HepG2 (cell line): ENCODE results near the gene OAS3.

Experiments used
- BRCA1 ChIP-seq: sonication (generic); formaldehyde crosslinking; IDR thresholded peaks from 2 replicates; pipeline ENCODE4 v1.4.0; 2020; ENCODE audit warnings: missing genetic modification reagents
- ESRRA ChIP-seq: sonication (generic); formaldehyde crosslinking; IDR thresholded peaks from 2 replicates; pipeline ENCODE4 v1.5.1; 2020; ENCODE audit warnings: mild to moderate bottlenecking, low read depth, missing genetic modification reagents
- GATAD2A ChIP-seq: IDR thresholded peaks from 2 replicates; pipeline ENCODE4 v1.6.1; 2016
- PAWR ChIP-seq: sonication (generic); formaldehyde crosslinking; IDR thresholded peaks from 2 replicates; pipeline ENCODE4 v1.4.0; 2020; ENCODE audit warnings: missing genetic modification reagents, mild to moderate bottlenecking, borderline replicate concordance
- RBAK ChIP-seq: sonication (generic); formaldehyde crosslinking; IDR thresholded peaks from 2 replicates; pipeline ENCODE4 v1.5.1; 2020; ENCODE audit warnings: mild to moderate bottlenecking, missing genetic modification reagents
- RXRA ChIP-seq: sonication (generic); formaldehyde crosslinking; IDR thresholded peaks from 2 replicates; pipeline ENCODE4 v1.5.1; 2020; ENCODE audit warnings: missing genetic modification reagents
- SP1 ChIP-seq, 2 experiments: fragments of 450-650 bp in 1 of 2; sonication (generic) in 1 of 2; formaldehyde crosslinking in 1 of 2; IDR thresholded peaks; 2 replicates each; pipeline versions ENCODE4 v1.4.0 to v1.6.1; 2016 to 2020; ENCODE audit warnings: missing genetic modification reagents in 1 of 2
- SP2 ChIP-seq: sonication (generic); formaldehyde crosslinking; IDR thresholded peaks from 2 replicates; pipeline ENCODE4 v1.5.1; 2020; ENCODE audit warnings: mild to moderate bottlenecking, missing genetic modification reagents
- ZKSCAN8 ChIP-seq: IDR thresholded peaks from 2 replicates; pipeline ENCODE4 v1.6.1; 2016; ENCODE audit warnings: borderline replicate concordance, missing genetic modification reagents, missing compliant biosample characterization
- ZNF337 ChIP-seq: sonication (generic); formaldehyde crosslinking; IDR thresholded peaks from 2 replicates; pipeline ENCODE4 v1.5.1; 2020; ENCODE audit warnings: missing genetic modification reagents, low read depth, mild to moderate bottlenecking, borderline replicate concordance
- ZNF713 ChIP-seq: sonication (generic); formaldehyde crosslinking; IDR thresholded peaks from 2 replicates; pipeline ENCODE4 v1.4.0; 2020; ENCODE audit warnings: mild to moderate bottlenecking, missing genetic modification reagents
- TF ChIP-seq, protein P1 (sequence below): sonication (generic); formaldehyde crosslinking; IDR thresholded peaks from 2 replicates; pipeline ENCODE4 v1.5.0; 2020; ENCODE audit warnings: mild to moderate bottlenecking, missing genetic modification reagents, moderate library complexity
- TF ChIP-seq, protein P2 (sequence below), 2 experiments: fragments of 450-650 bp in 1 of 2; sonication (generic) in 1 of 2; formaldehyde crosslinking in 1 of 2; IDR thresholded peaks; 2 replicates each; pipeline versions ENCODE4 v1.6.1 to v1.8.0; 2016 to 2022; ENCODE audit warnings: antibody characterized with exemption in 1 of 2, mild to moderate bottlenecking in 1 of 2, missing genetic modification reagents in 1 of 2
- TF ChIP-seq, protein P3 (sequence below): sonication (generic); formaldehyde crosslinking; IDR thresholded peaks from 2 replicates; pipeline ENCODE4 v1.4.0; 2020; ENCODE audit warnings: missing genetic modification reagents

DNA sequence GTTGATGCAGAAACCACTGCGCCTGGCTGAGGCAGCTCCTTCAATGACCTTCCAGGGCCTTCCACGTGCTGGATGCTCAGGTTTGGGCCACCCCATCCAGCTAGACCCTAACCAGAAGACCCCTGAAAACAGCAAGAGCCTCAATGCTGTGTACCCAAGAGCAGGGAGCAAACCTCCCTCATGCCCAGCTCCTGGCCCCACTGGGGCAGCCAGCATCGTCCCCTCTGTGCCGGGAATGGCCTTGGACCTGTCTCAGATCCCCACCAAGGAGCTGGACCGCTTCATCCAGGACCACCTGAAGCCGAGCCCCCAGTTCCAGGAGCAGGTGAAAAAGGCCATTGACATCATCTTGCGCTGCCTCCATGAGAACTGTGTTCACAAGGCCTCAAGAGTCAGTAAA lies 10.5 kb downstream of the OAS3 start:
- TF ChIP-seq, protein P1, sequence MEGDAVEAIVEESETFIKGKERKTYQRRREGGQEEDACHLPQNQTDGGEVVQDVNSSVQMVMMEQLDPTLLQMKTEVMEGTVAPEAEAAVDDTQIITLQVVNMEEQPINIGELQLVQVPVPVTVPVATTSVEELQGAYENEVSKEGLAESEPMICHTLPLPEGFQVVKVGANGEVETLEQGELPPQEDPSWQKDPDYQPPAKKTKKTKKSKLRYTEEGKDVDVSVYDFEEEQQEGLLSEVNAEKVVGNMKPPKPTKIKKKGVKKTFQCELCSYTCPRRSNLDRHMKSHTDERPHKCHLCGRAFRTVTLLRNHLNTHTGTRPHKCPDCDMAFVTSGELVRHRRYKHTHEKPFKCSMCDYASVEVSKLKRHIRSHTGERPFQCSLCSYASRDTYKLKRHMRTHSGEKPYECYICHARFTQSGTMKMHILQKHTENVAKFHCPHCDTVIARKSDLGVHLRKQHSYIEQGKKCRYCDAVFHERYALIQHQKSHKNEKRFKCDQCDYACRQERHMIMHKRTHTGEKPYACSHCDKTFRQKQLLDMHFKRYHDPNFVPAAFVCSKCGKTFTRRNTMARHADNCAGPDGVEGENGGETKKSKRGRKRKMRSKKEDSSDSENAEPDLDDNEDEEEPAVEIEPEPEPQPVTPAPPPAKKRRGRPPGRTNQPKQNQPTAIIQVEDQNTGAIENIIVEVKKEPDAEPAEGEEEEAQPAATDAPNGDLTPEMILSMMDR (CRISPR knock-in tag): no peak
- TF ChIP-seq, protein P2, sequence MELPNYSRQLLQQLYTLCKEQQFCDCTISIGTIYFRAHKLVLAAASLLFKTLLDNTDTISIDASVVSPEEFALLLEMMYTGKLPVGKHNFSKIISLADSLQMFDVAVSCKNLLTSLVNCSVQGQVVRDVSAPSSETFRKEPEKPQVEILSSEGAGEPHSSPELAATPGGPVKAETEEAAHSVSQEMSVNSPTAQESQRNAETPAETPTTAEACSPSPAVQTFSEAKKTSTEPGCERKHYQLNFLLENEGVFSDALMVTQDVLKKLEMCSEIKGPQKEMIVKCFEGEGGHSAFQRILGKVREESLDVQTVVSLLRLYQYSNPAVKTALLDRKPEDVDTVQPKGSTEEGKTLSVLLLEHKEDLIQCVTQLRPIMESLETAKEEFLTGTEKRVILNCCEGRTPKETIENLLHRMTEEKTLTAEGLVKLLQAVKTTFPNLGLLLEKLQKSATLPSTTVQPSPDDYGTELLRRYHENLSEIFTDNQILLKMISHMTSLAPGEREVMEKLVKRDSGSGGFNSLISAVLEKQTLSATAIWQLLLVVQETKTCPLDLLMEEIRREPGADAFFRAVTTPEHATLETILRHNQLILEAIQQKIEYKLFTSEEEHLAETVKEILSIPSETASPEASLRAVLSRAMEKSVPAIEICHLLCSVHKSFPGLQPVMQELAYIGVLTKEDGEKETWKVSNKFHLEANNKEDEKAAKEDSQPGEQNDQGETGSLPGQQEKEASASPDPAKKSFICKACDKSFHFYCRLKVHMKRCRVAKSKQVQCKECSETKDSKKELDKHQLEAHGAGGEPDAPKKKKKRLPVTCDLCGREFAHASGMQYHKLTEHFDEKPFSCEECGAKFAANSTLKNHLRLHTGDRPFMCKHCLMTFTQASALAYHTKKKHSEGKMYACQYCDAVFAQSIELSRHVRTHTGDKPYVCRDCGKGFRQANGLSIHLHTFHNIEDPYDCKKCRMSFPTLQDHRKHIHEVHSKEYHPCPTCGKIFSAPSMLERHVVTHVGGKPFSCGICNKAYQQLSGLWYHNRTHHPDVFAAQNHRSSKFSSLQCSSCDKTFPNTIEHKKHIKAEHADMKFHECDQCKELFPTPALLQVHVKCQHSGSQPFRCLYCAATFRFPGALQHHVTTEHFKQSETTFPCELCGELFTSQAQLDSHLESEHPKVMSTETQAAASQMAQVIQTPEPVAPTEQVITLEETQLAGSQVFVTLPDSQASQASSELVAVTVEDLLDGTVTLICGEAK (IDR thresholded peaks at IDR 0.05): no peak
- TF ChIP-seq, protein P2 (CRISPR knock-in tag; IDR thresholded peaks at IDR 0.05): no peak
- TF ChIP-seq BRCA1 (CRISPR knock-in tag) (no peak), RBAK (CRISPR knock-in tag) (no peak), SP2 (CRISPR knock-in tag) (no peak), ZNF713 (CRISPR knock-in tag) (no peak), PAWR (CRISPR knock-in tag) (no peak), ESRRA (CRISPR knock-in tag) (no peak), ZKSCAN8 (CRISPR knock-in tag) (no peak), SP1 (IDR thresholded peaks at IDR 0.05) (no peak), SP1 (CRISPR knock-in tag; IDR thresholded peaks at IDR 0.05) (no peak), RXRA (CRISPR knock-in tag) (no peak), GATAD2A (no peak), ZNF337 (CRISPR knock-in tag) (no peak)
- TF ChIP-seq, protein P3, sequence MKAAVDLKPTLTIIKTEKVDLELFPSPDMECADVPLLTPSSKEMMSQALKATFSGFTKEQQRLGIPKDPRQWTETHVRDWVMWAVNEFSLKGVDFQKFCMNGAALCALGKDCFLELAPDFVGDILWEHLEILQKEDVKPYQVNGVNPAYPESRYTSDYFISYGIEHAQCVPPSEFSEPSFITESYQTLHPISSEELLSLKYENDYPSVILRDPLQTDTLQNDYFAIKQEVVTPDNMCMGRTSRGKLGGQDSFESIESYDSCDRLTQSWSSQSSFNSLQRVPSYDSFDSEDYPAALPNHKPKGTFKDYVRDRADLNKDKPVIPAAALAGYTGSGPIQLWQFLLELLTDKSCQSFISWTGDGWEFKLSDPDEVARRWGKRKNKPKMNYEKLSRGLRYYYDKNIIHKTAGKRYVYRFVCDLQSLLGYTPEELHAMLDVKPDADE (CRISPR knock-in tag): no peak
